Uterus (tissue), 2 donors: ENCODE measurements around the gene MSI2.

Experiments used
- POLR2A ChIP-seq, 2 donors: fragments of 450-650 bp; IDR thresholded peaks; one replicate each; pipeline ENCODE4 v1.6.1; 2016; ENCODE audit warnings: antibody characterized with exemption in 2 of 2, mild to moderate bottlenecking in 1 of 2, moderate library complexity in 1 of 2
- TF ChIP-seq, protein P1 (sequence below), 4 experiments: fragments of 200-600 bp in 2 of 4; fragments of 450-650 bp in 2 of 4; sonication (generic) in 2 of 4; IDR thresholded peaks; one replicate each; pipeline ENCODE4 v1.5.1; 2016 to 2019; ENCODE audit warnings: antibody characterized with exemption in 4 of 4, mild to moderate bottlenecking in 2 of 4, moderate library complexity in 1 of 4

- TF ChIP-seq, protein P1, sequence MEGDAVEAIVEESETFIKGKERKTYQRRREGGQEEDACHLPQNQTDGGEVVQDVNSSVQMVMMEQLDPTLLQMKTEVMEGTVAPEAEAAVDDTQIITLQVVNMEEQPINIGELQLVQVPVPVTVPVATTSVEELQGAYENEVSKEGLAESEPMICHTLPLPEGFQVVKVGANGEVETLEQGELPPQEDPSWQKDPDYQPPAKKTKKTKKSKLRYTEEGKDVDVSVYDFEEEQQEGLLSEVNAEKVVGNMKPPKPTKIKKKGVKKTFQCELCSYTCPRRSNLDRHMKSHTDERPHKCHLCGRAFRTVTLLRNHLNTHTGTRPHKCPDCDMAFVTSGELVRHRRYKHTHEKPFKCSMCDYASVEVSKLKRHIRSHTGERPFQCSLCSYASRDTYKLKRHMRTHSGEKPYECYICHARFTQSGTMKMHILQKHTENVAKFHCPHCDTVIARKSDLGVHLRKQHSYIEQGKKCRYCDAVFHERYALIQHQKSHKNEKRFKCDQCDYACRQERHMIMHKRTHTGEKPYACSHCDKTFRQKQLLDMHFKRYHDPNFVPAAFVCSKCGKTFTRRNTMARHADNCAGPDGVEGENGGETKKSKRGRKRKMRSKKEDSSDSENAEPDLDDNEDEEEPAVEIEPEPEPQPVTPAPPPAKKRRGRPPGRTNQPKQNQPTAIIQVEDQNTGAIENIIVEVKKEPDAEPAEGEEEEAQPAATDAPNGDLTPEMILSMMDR (IDR thresholded peaks at IDR 0.05), result no peak
- TF ChIP-seq POLR2A (IDR thresholded peaks at IDR 0.05), result no peak
Observed at GRCh38 chr17:57213180-57213825, 43.0 kb upstream of the MSI2 start.
